Keratinocyte (primary cell): ENCODE measurements around the gene KLF3.

Experiments used
- CTCF ChIP-seq, 3 experiments: IDR thresholded peaks in 1 of 3; conservative IDR thresholded peaks in 1 of 3; optimal IDR thresholded peaks in 1 of 3; 2 replicates in 2 of 3; 3 replicates in 1 of 3; pipeline versions ENCODE3 to v1.5.1; 2011; ENCODE audit warnings: low read length in 3 of 3, mild to moderate bottlenecking in 3 of 3, moderate library complexity in 2 of 3, control low read depth in 1 of 3, inconsistent platforms in 1 of 3; ENCODE audit not compliant: insufficient read depth in 2 of 3; ENCODE audit errors: extremely low read depth in 1 of 3
- EZH2 ChIP-seq: IDR thresholded peaks from one replicate; pipeline ENCODE4 v1.6.1; 2012; ENCODE audit warnings: inconsistent platforms, mild to moderate bottlenecking, low read length, moderate library complexity

- no peak for TF ChIP-seq CTCF (optimal IDR thresholded peaks at IDR 0.05 in 1 of 3, IDR thresholded peaks at IDR 0.05 in 1 of 3, conservative IDR thresholded peaks at IDR 0.05 in 1 of 3; ENCODE audit: extremely low read depth in 1 of 3, insufficient read depth in 2 of 3, low read length in 3 of 3)
- TF ChIP-seq EZH2 = no peak
Observed at GRCh38 chr4:38630519-38630918, 33.5 kb upstream of the KLF3 start.
